Tibial nerve (tissue), 4 donors: ENCODE results near the gene RAB5IF. TPM values are rescaled to one million over a fixed set of nuclear protein-coding genes. Genes with fewer than 3 reads are reported as not detected.
"Not testable (repeated sequence)": the region's sequence is repeated elsewhere in the genome, so short reads cannot be mapped to it uniquely, and the experiment has no call there.

Experiments
- DNase-seq, 2 donors: peaks; one replicate each; pipeline ENCODE4 v3.0.0-alpha.2; 2019; ENCODE audit warnings: low spot score in 2 of 2
- H3K27ac ChIP-seq, 4 donors: fragments of 200-600 bp; sonication (generic) in 3 of 4; one replicate each; pipeline ENCODE4 v1.5.1; 2017 to 2019; ENCODE audit warnings: mild to moderate bottlenecking in 1 of 4
- H3K27me3 ChIP-seq, 2 donors: fragments of 200-600 bp; sonication (generic) in 1 of 2; one replicate each; pipeline versions ENCODE4 v1.5.1 to v1.6.0; 2017 to 2019
- H3K36me3 ChIP-seq, 3 donors: fragments of 200-600 bp; sonication (generic); one replicate each; pipeline ENCODE4 v1.5.1; 2018 to 2019
- H3K4me1 ChIP-seq, 4 donors: fragments of 200-600 bp; sonication (generic) in 3 of 4; one replicate each; pipeline ENCODE4 v1.5.1; 2017 to 2019
- H3K4me3 ChIP-seq, 4 donors: fragments of 200-600 bp; sonication (generic) in 3 of 4; one replicate each; pipeline ENCODE4 v1.5.1; 2017 to 2019; ENCODE audit warnings: mild to moderate bottlenecking in 1 of 4, moderate library complexity in 1 of 4
- H3K9me3 ChIP-seq, 4 donors: fragments of 200-600 bp; sonication (generic) in 3 of 4; one replicate each; pipeline ENCODE4 v1.5.1; 2017 to 2019
- EP300 ChIP-seq, 2 donors: sonication (generic); formaldehyde crosslinking; IDR thresholded peaks; one replicate each; pipeline ENCODE4 v1.6.1; 2017; ENCODE audit warnings: antibody characterized with exemption in 2 of 2, mild to moderate bottlenecking in 1 of 2
- POLR2A ChIP-seq, 2 donors: fragments of 450-650 bp; IDR thresholded peaks; one replicate each; pipeline ENCODE4 v1.6.1; 2017; ENCODE audit warnings: antibody characterized with exemption in 2 of 2, mild to moderate bottlenecking in 2 of 2, moderate library complexity in 2 of 2
- WGBS, 2 donors: methylation state at CpG; one replicate each; pipeline ENCODE4 v1.1.5; 2018; 5-methylcytosine and 5-hydroxymethylcytosine counted together
- total RNA-seq, 4 donors: library from RNA; depleted of rRNA; stranded (reverse); fragments of >200 nt; gene quantifications; one replicate each; pipeline ENCODE4 v1.1.0, GENCODE V29; 2016
- TF ChIP-seq, protein P1 (sequence below), 5 experiments: fragments of 200-600 bp in 3 of 5; fragments of 450-650 bp in 2 of 5; sonication (generic) in 3 of 5; IDR thresholded peaks; one replicate each; pipeline ENCODE4 v1.5.1; 2016 to 2019; ENCODE audit warnings: antibody characterized with exemption in 5 of 5, mild to moderate bottlenecking in 3 of 5, moderate library complexity in 2 of 5

Gene RAB5IF, protein sequence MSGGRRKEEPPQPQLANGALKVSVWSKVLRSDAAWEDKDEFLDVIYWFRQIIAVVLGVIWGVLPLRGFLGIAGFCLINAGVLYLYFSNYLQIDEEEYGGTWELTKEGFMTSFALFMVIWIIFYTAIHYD
- 10 to 100 TPM; 44.6 to 62.7 (median 53.3) TPM for total RNA-seq

DNA sequence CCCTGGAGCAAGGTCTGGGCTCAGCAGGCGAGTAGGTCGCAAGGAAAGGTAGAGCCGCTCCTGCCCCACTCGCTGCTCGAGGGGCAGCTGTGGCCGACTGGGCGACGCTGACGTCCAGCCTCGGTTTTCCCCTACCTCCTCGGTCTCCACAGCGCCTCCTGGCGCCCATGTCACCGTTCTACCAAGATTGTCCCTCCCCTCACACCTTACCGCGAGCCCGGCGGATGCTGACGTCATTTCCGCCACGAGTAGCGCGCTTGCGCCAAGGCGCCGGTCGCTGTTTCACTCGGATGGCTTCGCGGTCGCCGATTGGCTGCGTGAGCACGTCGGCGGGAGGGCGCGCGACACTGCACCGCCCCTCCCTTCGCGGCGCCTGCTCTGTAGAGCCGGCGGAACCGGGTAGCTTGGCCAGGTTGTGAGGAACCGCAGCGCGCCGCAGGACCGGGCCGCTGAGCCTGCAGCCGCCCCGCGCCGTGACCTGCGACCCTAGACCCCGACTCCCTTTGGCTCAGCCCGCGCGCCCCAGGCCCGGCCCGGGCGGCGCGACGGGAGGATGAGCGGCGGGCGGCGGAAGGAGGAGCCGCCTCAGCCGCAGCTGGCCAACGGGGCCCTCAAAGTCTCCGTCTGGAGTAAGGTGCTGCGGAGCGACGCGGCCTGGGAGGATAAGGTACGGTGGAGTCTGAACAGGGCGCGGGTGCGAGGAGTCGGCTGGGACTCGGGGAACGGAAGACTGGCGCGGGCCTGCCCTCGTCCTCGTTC, at the start of gene RAB5IF:
Gene RAB5IF (plus strand): TSS at position 381 of the 759 bp plus-strand sequence. CDS start 173 bp downstream, at position 554.
- Histone ChIP-seq H3K4me3 (peak within 1 kb of the TSS; percentile 70 to 99 (median 78)), H3K27me3 (no peaks in the 10 kb centered on the region), H3K9me3 (no peaks in the 10 kb centered on the region), H3K4me1 (peaks cover 0 to 26% (median 9%) of the 10 kb centered on the region in 4 donors), H3K27ac (peak within 1 kb of the TSS; percentile 82 to 92 (median 89)), H3K36me3 (peaks cover 3 to 28% (median 15%) of the 10 kb centered on the region in 3 donors)
- peak; percentile 97 to 98 for DNase-seq
- peak; percentile 95 to 98 for TF ChIP-seq EP300 (IDR thresholded peaks at IDR 0.05)
- TF ChIP-seq, protein P1, sequence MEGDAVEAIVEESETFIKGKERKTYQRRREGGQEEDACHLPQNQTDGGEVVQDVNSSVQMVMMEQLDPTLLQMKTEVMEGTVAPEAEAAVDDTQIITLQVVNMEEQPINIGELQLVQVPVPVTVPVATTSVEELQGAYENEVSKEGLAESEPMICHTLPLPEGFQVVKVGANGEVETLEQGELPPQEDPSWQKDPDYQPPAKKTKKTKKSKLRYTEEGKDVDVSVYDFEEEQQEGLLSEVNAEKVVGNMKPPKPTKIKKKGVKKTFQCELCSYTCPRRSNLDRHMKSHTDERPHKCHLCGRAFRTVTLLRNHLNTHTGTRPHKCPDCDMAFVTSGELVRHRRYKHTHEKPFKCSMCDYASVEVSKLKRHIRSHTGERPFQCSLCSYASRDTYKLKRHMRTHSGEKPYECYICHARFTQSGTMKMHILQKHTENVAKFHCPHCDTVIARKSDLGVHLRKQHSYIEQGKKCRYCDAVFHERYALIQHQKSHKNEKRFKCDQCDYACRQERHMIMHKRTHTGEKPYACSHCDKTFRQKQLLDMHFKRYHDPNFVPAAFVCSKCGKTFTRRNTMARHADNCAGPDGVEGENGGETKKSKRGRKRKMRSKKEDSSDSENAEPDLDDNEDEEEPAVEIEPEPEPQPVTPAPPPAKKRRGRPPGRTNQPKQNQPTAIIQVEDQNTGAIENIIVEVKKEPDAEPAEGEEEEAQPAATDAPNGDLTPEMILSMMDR (IDR thresholded peaks at IDR 0.05) = peak; percentile 82 to 99 (median 94)
- peak; percentile 23 to 76 for TF ChIP-seq POLR2A (IDR thresholded peaks at IDR 0.05)
- 0 to 1% methylated on average over 53 to 90 of the region's 90 CpGs for WGBS, 2 donors

- no peak for DNase-seq
- Histone ChIP-seq H3K27me3 (no peaks in the 10 kb centered on the region), H3K4me3 (no peak overlapping the region), H3K36me3 (peaks cover 0 to 9% (median 0%) of the 10 kb centered on the region in 3 donors), H3K4me1 (no peaks in the 10 kb centered on the region), H3K27ac (no peak overlapping the region), H3K9me3 (peaks cover 0 to 13% (median 0%) of the 10 kb centered on the region in 4 donors)
- TF ChIP-seq, protein P1 (IDR thresholded peaks at IDR 0.05) = no peak
- no peak for TF ChIP-seq POLR2A (IDR thresholded peaks at IDR 0.05)
- TF ChIP-seq EP300 (IDR thresholded peaks at IDR 0.05) = no peak
- WGBS, 2 donors = 54 to 65% methylated on average over 2 of the region's 2 CpGs
Measured at GRCh38 chr20:36562724-36563123, 42.9 kb upstream of the RAB5IF start.

DNA sequence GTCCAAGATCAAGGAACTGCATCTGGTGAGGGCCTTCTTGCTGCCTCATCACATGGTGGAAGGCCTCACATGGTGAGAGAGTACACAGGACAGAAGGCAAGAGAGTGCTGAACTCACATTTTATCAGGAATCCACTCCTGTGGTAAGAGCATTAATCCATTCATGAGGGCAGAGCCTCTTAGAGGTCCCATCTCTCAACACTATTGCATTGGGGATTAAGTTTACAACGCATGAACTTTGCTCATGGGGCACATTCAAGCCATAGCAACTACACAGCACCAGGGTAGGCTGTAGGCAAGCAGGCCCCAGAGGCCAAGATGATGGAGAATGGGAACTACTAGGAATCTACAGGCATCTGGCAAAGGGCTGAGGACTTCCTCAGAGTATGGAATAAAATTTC, 42.2 kb upstream of the RAB5IF start:
- Histone ChIP-seq H3K36me3 (peaks cover 0 to 9% (median 0%) of the 10 kb centered on the region in 3 donors), H3K27ac (no peak overlapping the region), H3K27me3 (no peaks in the 10 kb centered on the region), H3K9me3 (peaks cover 0 to 13% (median 0%) of the 10 kb centered on the region in 4 donors), H3K4me3 (no peak overlapping the region), H3K4me1 (no peaks in the 10 kb centered on the region)
- TF ChIP-seq, protein P1 (IDR thresholded peaks at IDR 0.05) = no peak
- TF ChIP-seq POLR2A (IDR thresholded peaks at IDR 0.05) = no peak
- TF ChIP-seq EP300 (IDR thresholded peaks at IDR 0.05) = no peak
- 78 to 80% methylated on average over 1 of the region's 1 CpG for WGBS, 2 donors
- DNase-seq = no peak

DNA sequence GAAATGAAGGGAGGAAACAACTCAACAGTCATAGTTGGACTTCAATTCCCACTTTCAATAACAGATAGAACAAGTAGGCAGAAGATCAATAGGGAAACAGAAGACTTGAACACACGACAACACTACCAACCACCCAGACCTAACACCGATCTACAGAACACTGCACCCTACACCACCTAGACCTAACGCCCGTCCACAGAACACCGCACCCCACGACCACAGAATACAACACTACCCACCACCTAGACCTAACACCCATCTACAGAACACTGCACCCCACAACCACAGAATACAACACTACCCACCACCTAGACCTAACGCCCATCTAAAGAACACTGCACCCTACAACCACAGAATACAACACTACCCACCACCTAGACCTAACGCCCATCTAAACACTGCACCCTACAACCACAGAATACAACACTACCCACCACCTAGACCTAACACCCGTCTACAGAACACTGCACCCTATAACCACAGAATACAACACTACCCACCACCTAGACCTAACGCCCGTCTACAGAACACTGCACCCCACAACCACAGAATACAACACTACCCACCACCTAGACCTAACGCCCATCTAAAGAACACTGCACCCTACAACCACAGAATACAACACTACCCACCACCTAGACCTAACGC, 41.4 kb upstream of the RAB5IF start:
- not testable (repeated sequence) for H3K27ac ChIP-seq, DNase-seq, H3K36me3 ChIP-seq, H3K4me3 ChIP-seq, H3K27me3 ChIP-seq, H3K4me1 ChIP-seq
- H3K9me3 ChIP-seq = peaks cover 0 to 13% (median 0%) of the 10 kb centered on the region in 4 donors
- WGBS, 2 donors = 96 to 97% methylated on average over 13 of the region's 13 CpGs

DNA sequence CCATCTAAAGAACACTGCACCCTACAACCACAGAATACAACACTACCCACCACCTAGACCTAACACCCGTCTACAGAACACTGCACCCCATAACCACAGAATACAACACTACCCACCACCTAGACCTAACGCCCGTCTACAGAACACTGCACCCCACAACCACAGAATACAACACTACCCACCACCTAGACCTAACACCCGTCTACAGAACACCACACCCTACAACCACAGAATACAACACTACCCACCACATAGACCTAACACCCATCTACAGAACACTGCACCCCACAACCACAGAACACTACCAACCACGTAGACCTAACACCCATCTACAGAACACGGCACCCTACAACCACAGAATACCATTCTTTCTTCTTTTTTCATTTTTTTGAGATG, 40.9 kb upstream of the RAB5IF start:
- H3K4me1 ChIP-seq, H3K27ac ChIP-seq, H3K36me3 ChIP-seq, H3K4me3 ChIP-seq, DNase-seq, H3K27me3 ChIP-seq: not testable (repeated sequence)
- WGBS, 2 donors = 97 to 99% methylated on average over 6 of the region's 6 CpGs
- peaks cover 0 to 13% (median 0%) of the 10 kb centered on the region in 4 donors for H3K9me3 ChIP-seq

DNA sequence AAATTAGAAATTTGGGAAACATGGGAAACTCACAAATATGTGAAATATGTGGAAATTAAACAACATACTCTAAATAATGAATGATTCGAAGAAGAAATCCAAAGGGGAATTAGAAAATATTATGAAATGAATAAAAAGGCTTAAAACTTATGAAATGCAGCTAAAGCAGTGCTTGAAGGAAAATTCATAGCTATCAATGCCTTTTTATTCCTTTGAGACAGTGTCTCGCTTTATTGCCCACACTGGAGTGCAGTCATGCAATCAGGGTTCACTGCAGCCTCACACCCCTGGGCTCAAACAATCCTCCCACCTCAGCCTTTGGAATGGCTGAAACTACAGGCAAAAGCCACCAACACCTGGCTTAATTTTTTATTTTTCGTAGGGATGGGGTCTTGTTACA, 40.1 kb upstream of the RAB5IF start:
- H3K27me3 ChIP-seq = no peaks in the 10 kb centered on the region
- no peak for DNase-seq

More for the DNA sequence above, 40.1 kb upstream of the RAB5IF start:
- peaks cover 0 to 9% (median 0%) of the 10 kb centered on the region in 3 donors for H3K36me3 ChIP-seq
- H3K27ac ChIP-seq = no peak overlapping the region
- H3K4me1 ChIP-seq = no peaks in the 10 kb centered on the region
- WGBS, 2 donors = 92 to 95% methylated on average over 3 of the region's 3 CpGs
- TF ChIP-seq, protein P1 (IDR thresholded peaks at IDR 0.05) = no peak
- TF ChIP-seq EP300 (IDR thresholded peaks at IDR 0.05) (no peak), POLR2A (IDR thresholded peaks at IDR 0.05) (no peak)
- H3K4me3 ChIP-seq = no peak overlapping the region
- H3K9me3 ChIP-seq = peaks cover 0 to 13% (median 0%) of the 10 kb centered on the region in 4 donors
